ENCODE data around the gene YPEL3. TPM values are rescaled to one million over a fixed set of nuclear protein-coding genes. Genes with fewer than 3 reads are reported as not detected.

Gene YPEL3
- total and polyA plus RNA-seq, 2 of the 8 experiments (the other 6 are each of a cell fraction or from before 2014, with no cell fraction given), result 40.3 to 53.3 TPM

DNA sequence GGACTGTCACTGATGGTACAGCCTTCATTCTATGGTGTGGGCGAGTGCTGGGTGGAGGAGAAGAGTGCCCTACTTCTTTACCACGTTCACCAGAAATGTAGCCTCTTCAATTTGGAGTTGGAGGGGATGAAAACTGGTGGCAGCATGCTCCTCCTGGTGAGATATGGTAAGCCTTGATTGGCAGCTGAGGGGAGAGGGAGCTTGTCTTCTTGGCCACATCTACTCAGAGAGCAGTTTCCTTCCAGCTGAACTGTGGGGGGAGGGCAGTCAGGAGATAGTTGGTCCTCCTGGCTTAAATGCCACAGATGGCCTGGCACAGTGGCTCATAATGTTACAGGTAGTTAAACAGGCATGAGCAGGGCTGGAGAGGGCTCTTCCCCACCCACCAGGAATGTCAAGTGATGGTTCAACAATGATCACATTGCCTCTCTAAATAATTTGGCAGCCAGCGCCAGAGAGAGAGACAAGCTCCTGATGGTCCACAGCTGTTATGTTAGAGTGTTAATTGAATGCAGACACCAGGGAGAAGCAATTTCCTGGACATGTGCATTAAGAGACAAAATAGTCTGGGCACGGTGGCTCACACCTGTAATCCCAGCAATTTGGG is 36.0 kb upstream of the YPEL3 start:
- H3K56ac ChIP-seq (replicated peaks; ENCODE audit: insufficient read length, low read depth, low read length), result no peak overlapping the region
- H3K4me3 ChIP-seq (ENCODE audit: extremely low read depth in 1 of 4, insufficient read depth in 2 of 4, low read depth in 3 of 4, low read length in 4 of 4), result no peak overlapping the region
- no peaks in the 10 kb centered on the region for H3K9me3 ChIP-seq (ENCODE audit: insufficient read depth in 2 of 2, low read depth in 1 of 2, low read length in 1 of 2)
- no peaks in the 10 kb centered on the region for H3K36me3 ChIP-seq (ENCODE audit: control insufficient read depth in 2 of 4, insufficient read depth in 4 of 4, low read length in 3 of 4)
- H2BK20ac ChIP-seq (ENCODE audit: low read length), result no peak overlapping the region
- no peak for DNase-seq (ENCODE audit: low read depth in 1 of 2, low spot score in 2 of 2)
- H3K9ac ChIP-seq (replicated peaks in 1 of 4; ENCODE audit: extremely low read depth in 1 of 4, low read depth in 3 of 4, low read length in 3 of 4), result no peak overlapping the region; a peak in 1 of 7 replicates
- H3K27ac ChIP-seq (ENCODE audit: low read depth, low read length), result no peak overlapping the region
- H3K4me1 ChIP-seq (replicated peaks in 1 of 4; ENCODE audit: control insufficient read depth in 3 of 4, insufficient read depth in 4 of 4, low read length in 3 of 4), result no peaks in the 10 kb centered on the region
- POLR2A ChIA-PET (ENCODE audit: partially characterized antibody), result interaction anchor here (0.7 kb wide), 1 partner anchor 11 kb away, joined by 3 read pairs; no protein-coding TSS in a partner anchor
- no peak overlapping the region for H3K14ac ChIP-seq (ENCODE audit: insufficient read length)
- CTCF ChIA-PET (ENCODE audit: partially characterized antibody), result no interaction called here
- H2BK12ac ChIP-seq (ENCODE audit: low read depth, low read length), result no peak overlapping the region
- H2BK15ac ChIP-seq (ENCODE audit: low read length), result no peak overlapping the region
- no peaks in the 10 kb centered on the region; a peak in 2 of 7 replicates for H3K27me3 ChIP-seq (replicated peaks in 1 of 4; ENCODE audit: control insufficient read depth in 3 of 4, extremely low read depth in 1 of 4, insufficient read depth in 3 of 4, low read length in 3 of 4)
- H2AK5ac ChIP-seq (ENCODE audit: low read depth, low read length), result no peak overlapping the region
- WGBS, 2 experiments (ENCODE audit: extremely low coverage in 1 of 2, insufficient coverage in 1 of 2, insufficient read length in 1 of 2, insufficient replicate concordance in 2 of 2, low coverage in 1 of 2, low lambda C conversion rate in 2 of 2, missing lambda C conversion rate in 1 of 2), result 87% methylated on average over 4 of the region's 4 CpGs; no CpG with 5 or more reads in 1 of the 2 experiments
- H4K91ac ChIP-seq (replicated peaks; ENCODE audit: insufficient read length, low read length), result no peak overlapping the region
- no peak overlapping the region for H4K5ac ChIP-seq (ENCODE audit: insufficient read length, low read depth, low read length)
- H3K79me2 ChIP-seq (ENCODE audit: control insufficient read depth in 1 of 2, insufficient read depth in 2 of 2, low read length in 2 of 2), result no peaks in the 10 kb centered on the region
- H3K4me2 ChIP-seq (ENCODE audit: insufficient read depth in 1 of 2, low read depth in 2 of 2, low read length in 2 of 2), result no peak overlapping the region
- no peak for FAIRE-seq
- H3K23me2 ChIP-seq (ENCODE audit: low read depth, low read length), result no peaks in the 10 kb centered on the region
- H2BK120ac ChIP-seq (replicated peaks; ENCODE audit: low read depth, low read length), result no peak overlapping the region
- H3K4ac ChIP-seq (replicated peaks; ENCODE audit: insufficient read length, low read depth, low read length), result no peak overlapping the region
- no peaks in the 10 kb centered on the region for H4K20me1 ChIP-seq (replicated peaks in 1 of 2; ENCODE audit: control insufficient read depth in 1 of 2, insufficient read depth in 2 of 2, low read length in 2 of 2)
- no peak overlapping the region for H4K8ac ChIP-seq (ENCODE audit: extremely low read depth, insufficient read depth, low read length)
- H2BK5ac ChIP-seq (ENCODE audit: low read depth, low read length), result no peak overlapping the region
- H3K79me1 ChIP-seq (ENCODE audit: low read depth, low read length), result no peaks in the 10 kb centered on the region
- H3K23ac ChIP-seq (ENCODE audit: insufficient read length), result no peak overlapping the region
- H2AFZ ChIP-seq (ENCODE audit: low read length), result no peak overlapping the region
- no peak overlapping the region for H3K18ac ChIP-seq (ENCODE audit: extremely low read depth, low read length)
- no peak for TF ChIP-seq CBX5 (IDR thresholded peaks at IDR 0.05; ENCODE audit: low read depth, low read length)
- no peak for TF ChIP-seq TAF1 (IDR thresholded peaks at IDR 0.05; ENCODE audit: low read depth, low read length)
- no peak for TF ChIP-seq ZNF274 (IDR thresholded peaks at IDR 0.05; ENCODE audit: borderline replicate concordance, extremely low read depth, low read length)
- TF ChIP-seq, protein P1, sequence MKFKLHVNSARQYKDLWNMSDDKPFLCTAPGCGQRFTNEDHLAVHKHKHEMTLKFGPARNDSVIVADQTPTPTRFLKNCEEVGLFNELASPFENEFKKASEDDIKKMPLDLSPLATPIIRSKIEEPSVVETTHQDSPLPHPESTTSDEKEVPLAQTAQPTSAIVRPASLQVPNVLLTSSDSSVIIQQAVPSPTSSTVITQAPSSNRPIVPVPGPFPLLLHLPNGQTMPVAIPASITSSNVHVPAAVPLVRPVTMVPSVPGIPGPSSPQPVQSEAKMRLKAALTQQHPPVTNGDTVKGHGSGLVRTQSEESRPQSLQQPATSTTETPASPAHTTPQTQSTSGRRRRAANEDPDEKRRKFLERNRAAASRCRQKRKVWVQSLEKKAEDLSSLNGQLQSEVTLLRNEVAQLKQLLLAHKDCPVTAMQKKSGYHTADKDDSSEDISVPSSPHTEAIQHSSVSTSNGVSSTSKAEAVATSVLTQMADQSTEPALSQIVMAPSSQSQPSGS (IDR thresholded peaks at IDR 0.05; ENCODE audit: low read length), result no peak
- no peak for TF ChIP-seq RXRA (IDR thresholded peaks at IDR 0.05; ENCODE audit: insufficient read depth, low read depth, low read length)
- no peak for TF ChIP-seq KDM1A (IDR thresholded peaks at IDR 0.05; ENCODE audit: borderline replicate concordance, low read length)
- TF ChIP-seq SUZ12 (IDR thresholded peaks at IDR 0.05; ENCODE audit: low read length), result no peak
